H1 (cell line): ENCODE data around the gene BRD7. TPM values are rescaled to one million over a fixed set of nuclear protein-coding genes. Genes with fewer than 3 reads are reported as not detected.

Experiments used
- CBX8 ChIP-seq: fragments of 300-800, 300-1000 bp; sonication (generic); IDR thresholded peaks from 2 replicates; pipeline ENCODE4 v1.7.1; 2016; ENCODE audit warnings: low read depth, low read length, borderline replicate concordance
- NANOG ChIP-seq: IDR thresholded peaks from 2 replicates; pipeline ENCODE4 v1.6.1; 2011; ENCODE audit warnings: low read length, low read depth, mild to moderate bottlenecking, inconsistent platforms; ENCODE audit not compliant: insufficient read depth, poor library complexity, severe bottlenecking
- polyA plus RNA-seq, 7 experiments: library from polyadenylated mRNA; depleted of rRNA in 3 of 7; stranded (reverse) in 5 of 7; unstranded in 2 of 7; fragments of >200 nt in 5 of 7; fragments of 200-250 nt in 2 of 7; gene quantifications; 1 replicate in 5 of 7; 2 replicates in 1 of 7; 4 replicates in 1 of 7; pipeline versions ENCODE4 v1.2.1 to v1.2.3, GENCODE V29; 2011 to 2013; ENCODE audit warnings: missing spikeins in 2 of 7, mixed read lengths in 2 of 7
- total RNA-seq: library from RNA; stranded (reverse); fragmentation: NEBNext Ultra II Directional; extraction: Animal tissue kit (Norgen Biotek cat#: 25700); gene quantifications from 2 replicates; pipeline ENCODE4 v1.2.1, GENCODE V29; 2021
- TF ChIP-seq, protein P1 (sequence below): IDR thresholded peaks from 2 replicates; pipeline ENCODE4 v1.6.1; 2012; ENCODE audit warnings: inconsistent platforms

Gene BRD7
- total and polyA plus RNA-seq, 2 of the 8 experiments (the other 6 are each of a cell fraction or from before 2014, with no cell fraction given): 42.5 to 120 TPM

- TF ChIP-seq CBX8 (no peak), NANOG (no peak)
- TF ChIP-seq, protein P1, sequence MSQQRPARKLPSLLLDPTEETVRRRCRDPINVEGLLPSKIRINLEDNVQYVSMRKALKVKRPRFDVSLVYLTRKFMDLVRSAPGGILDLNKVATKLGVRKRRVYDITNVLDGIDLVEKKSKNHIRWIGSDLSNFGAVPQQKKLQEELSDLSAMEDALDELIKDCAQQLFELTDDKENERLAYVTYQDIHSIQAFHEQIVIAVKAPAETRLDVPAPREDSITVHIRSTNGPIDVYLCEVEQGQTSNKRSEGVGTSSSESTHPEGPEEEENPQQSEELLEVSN: no peak
Observed at GRCh38 chr16:50363656-50364055, 5.1 kb downstream of the BRD7 start (continued).
